ENCODE measurements around the gene SLC23A2. TPM values are rescaled to one million over a fixed set of nuclear protein-coding genes. Genes with fewer than 3 reads are reported as not detected.

SLC23A2 gene
- 26.4 and 37.3 TPM in 2 replicates for total RNA-seq (2022)
- percentile 66 among the genes with signal in this experiment for Bru-seq, nascent RNA
- BruChase-seq, experiment 1, labeled RNA remaining after a 2-hour chase, result percentile 71 among the genes with signal in this experiment
- BruChase-seq, experiment 2, labeled RNA remaining after a 6-hour chase, result percentile 76 among the genes with signal in this experiment
- long read RNA-seq, full-length matches to known transcripts, result 4 of 15 reads
- long read RNA-seq, partial matches to known transcripts, result 0 of 15 reads
- long read RNA-seq, other reads (novel, unspliced or antisense), result 11 of 15 reads

DNA sequence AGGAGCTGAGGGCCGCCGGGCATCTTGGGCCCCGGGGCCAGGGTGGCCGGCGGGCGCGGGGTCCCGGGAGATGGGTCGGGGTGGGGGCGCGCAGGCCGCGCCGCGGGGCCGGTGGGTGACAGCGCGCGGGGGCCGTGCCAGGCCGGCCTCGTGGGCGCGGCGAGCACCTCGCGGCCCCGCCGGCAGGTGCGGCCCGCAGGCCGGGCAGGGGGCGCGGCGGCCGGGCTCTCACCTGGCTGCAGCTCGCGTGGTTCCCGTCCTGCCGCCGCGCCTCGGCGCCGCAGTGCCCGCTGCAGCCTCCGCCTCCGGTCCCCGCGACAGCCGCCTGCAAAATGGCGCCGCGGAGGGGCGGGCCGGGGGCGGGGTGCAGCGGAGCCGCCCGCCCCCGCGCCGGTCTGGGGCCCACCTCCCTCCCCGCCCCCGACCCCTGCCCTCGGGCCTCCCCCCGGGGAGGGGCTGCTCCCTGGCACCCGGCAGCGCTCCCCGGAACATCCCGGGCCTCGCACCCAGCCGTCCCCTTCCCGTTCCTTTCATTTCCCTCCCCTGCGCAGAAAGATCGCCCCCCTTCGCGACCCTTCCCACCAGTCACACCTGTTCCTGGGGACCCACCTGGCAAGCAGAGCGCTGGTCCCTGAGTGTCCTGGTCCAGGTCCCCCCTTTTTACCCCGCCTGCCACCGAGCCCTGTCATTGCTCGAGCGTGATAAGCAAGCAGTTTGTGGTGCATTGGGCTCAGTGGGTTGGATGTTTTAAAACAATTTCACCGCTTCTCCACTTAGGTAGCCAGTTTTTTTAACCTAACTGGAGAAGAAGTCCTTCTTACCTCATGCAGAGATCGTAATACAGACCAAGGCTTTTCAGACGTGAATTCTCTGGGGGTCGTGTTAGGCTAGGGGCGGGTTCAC lies at the start of gene SLC23A2:
Gene SLC23A2 (minus strand): TSS at position 337 of the 903 bp plus-strand sequence. CDS start 68,948 bp downstream, outside the sequence.
- Mint-ChIP-seq H3K9me3 (ENCODE audit: unreplicated experiment) (no peaks in the 10 kb centered on the region), H3K27me3 (ENCODE audit: insufficient read depth, unreplicated experiment) (no peaks in the 10 kb centered on the region), H3K4me3 (ENCODE audit: unreplicated experiment) (peak within 1 kb of the TSS; percentile 84), H3K27ac (ENCODE audit: unreplicated experiment) (peak within 1 kb of the TSS; percentile 31), H3K36me3 (ENCODE audit: insufficient read depth, unreplicated experiment) (peaks cover 5% of the 10 kb centered on the region), H3K4me1 (ENCODE audit: low read depth, unreplicated experiment) (peaks cover 30% of the 10 kb centered on the region)
- Histone ChIP-seq H3K36me3 (ENCODE audit: control insufficient read depth, insufficient read depth, low read length) (no peaks in the 10 kb centered on the region), H3K9me3 (no peaks in the 10 kb centered on the region), H3K27me3 (replicated peaks; ENCODE audit: control insufficient read depth, insufficient read depth, low read length) (no peaks in the 10 kb centered on the region), H3K4me3 (ENCODE audit: low read depth, low read length) (peak within 1 kb of the TSS; percentile 61), H3K4me1 (peaks cover 22% of the 10 kb centered on the region)
- no TSS peak for BruUV-seq (replicated peaks)
- POLR2A ChIA-PET, result no interaction called here
- intact Hi-C loops (cut with micrococcal nuclease; ENCODE audit: unreplicated experiment), result loop anchor here (5.0 kb wide), 1 partner anchor 101 kb away; no protein-coding TSS in a partner anchor
- CTCF ChIA-PET, result no interaction called here
- TF ChIP-seq, protein P1, sequence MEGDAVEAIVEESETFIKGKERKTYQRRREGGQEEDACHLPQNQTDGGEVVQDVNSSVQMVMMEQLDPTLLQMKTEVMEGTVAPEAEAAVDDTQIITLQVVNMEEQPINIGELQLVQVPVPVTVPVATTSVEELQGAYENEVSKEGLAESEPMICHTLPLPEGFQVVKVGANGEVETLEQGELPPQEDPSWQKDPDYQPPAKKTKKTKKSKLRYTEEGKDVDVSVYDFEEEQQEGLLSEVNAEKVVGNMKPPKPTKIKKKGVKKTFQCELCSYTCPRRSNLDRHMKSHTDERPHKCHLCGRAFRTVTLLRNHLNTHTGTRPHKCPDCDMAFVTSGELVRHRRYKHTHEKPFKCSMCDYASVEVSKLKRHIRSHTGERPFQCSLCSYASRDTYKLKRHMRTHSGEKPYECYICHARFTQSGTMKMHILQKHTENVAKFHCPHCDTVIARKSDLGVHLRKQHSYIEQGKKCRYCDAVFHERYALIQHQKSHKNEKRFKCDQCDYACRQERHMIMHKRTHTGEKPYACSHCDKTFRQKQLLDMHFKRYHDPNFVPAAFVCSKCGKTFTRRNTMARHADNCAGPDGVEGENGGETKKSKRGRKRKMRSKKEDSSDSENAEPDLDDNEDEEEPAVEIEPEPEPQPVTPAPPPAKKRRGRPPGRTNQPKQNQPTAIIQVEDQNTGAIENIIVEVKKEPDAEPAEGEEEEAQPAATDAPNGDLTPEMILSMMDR (IDR thresholded peaks at IDR 0.05; ENCODE audit: insufficient read depth in 1 of 2, low read depth in 1 of 2, low read length in 1 of 2, severe bottlenecking in 1 of 2, unreplicated experiment in 1 of 2), result no peak
- DNase-seq, result peak; percentile 51 to 71

DNA sequence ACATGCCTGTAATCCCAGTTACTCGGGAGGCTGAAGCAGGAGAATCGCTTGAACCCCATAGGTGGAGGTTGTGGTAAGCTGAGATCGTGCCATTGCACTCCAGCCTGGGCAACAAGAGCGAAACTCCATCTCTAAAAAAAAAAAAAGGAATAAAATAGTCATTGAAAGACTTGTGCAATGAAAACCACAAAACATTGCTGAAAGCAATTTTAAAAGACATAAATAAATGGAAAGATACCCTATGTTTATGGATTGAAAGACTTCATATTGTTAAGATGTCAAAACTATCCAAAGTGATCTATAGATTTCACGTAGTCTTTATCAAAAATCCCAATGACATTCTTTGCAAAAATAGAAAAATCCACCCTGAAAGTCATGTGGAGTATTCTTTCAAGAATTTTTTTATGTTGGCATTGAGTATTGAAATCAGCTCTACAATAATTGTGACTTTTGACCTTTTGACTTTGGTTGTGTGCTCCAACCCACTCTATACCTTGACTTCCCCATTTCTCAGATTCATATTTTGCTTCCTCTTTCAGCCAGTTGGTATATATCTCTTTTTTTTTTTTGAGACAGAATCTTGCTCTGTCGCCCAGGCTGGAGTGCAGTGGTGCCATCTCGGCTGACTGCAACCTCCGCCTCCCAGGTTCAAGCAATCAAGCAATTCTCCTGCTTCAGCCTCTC lies 45.5 kb upstream of the SLC23A2 start:
- intact Hi-C loops (cut with micrococcal nuclease; ENCODE audit: unreplicated experiment), result no loop called here
- no peaks in the 10 kb centered on the region for H3K4me1 Mint-ChIP-seq (ENCODE audit: low read depth, unreplicated experiment)
- BruUV-seq (replicated peaks), result no TSS peak
- no peaks in the 10 kb centered on the region for H3K36me3 ChIP-seq (ENCODE audit: control insufficient read depth, insufficient read depth, low read length)
- no peak overlapping the region for H3K27ac Mint-ChIP-seq (ENCODE audit: unreplicated experiment)
- H3K4me1 ChIP-seq, result no peaks in the 10 kb centered on the region
- DNase-seq, result no peak
- ChIA-PET CTCF (interaction anchor here (0.7 kb wide), 1 partner anchor 92 kb away, joined by 3 read pairs; no protein-coding TSS in a partner anchor), POLR2A (no interaction called here)
- TF ChIP-seq, protein P1 (IDR thresholded peaks at IDR 0.05; ENCODE audit: insufficient read depth in 1 of 2, low read depth in 1 of 2, low read length in 1 of 2, severe bottlenecking in 1 of 2, unreplicated experiment in 1 of 2), result no peak
- no peaks in the 10 kb centered on the region for H3K27me3 ChIP-seq (replicated peaks; ENCODE audit: control insufficient read depth, insufficient read depth, low read length)
- H3K9me3 ChIP-seq, result no peaks in the 10 kb centered on the region
- H3K4me3 ChIP-seq (ENCODE audit: low read depth, low read length), result no peak overlapping the region
- no peaks in the 10 kb centered on the region for H3K9me3 Mint-ChIP-seq (ENCODE audit: unreplicated experiment)
- H3K36me3 Mint-ChIP-seq (ENCODE audit: insufficient read depth, unreplicated experiment), result no peaks in the 10 kb centered on the region
- H3K4me3 Mint-ChIP-seq (ENCODE audit: unreplicated experiment), result no peak overlapping the region
- H3K27me3 Mint-ChIP-seq (ENCODE audit: insufficient read depth, unreplicated experiment), result peaks cover 2% of the 10 kb centered on the region

- H3K36me3 Mint-ChIP-seq (ENCODE audit: insufficient read depth, unreplicated experiment), result no peaks in the 10 kb centered on the region
- TF ChIP-seq, protein P1 (IDR thresholded peaks at IDR 0.05; ENCODE audit: insufficient read depth in 1 of 2, low read depth in 1 of 2, low read length in 1 of 2, severe bottlenecking in 1 of 2, unreplicated experiment in 1 of 2), result no peak
- H3K27me3 ChIP-seq (replicated peaks; ENCODE audit: control insufficient read depth, insufficient read depth, low read length), result no peaks in the 10 kb centered on the region
- no peaks in the 10 kb centered on the region for H3K36me3 ChIP-seq (ENCODE audit: control insufficient read depth, insufficient read depth, low read length)
- H3K27me3 Mint-ChIP-seq (ENCODE audit: insufficient read depth, unreplicated experiment), result peaks cover 2% of the 10 kb centered on the region
- H3K4me3 ChIP-seq (ENCODE audit: low read depth, low read length), result no peak overlapping the region
- intact Hi-C loops (cut with micrococcal nuclease; ENCODE audit: unreplicated experiment), result no loop called here
- ChIA-PET CTCF (no interaction called here), POLR2A (no interaction called here)
- H3K4me3 Mint-ChIP-seq (ENCODE audit: unreplicated experiment), result no peak overlapping the region
- H3K27ac Mint-ChIP-seq (ENCODE audit: unreplicated experiment), result no peak overlapping the region
- no peaks in the 10 kb centered on the region for H3K9me3 Mint-ChIP-seq (ENCODE audit: unreplicated experiment)
- no TSS peak for BruUV-seq (replicated peaks)
- DNase-seq, result no peak
- no peaks in the 10 kb centered on the region for H3K4me1 ChIP-seq
- H3K4me1 Mint-ChIP-seq (ENCODE audit: low read depth, unreplicated experiment), result no peaks in the 10 kb centered on the region
- H3K9me3 ChIP-seq, result no peaks in the 10 kb centered on the region
These were observed 44.6 kb upstream of the SLC23A2 start for GRCh38 chr20:5045906-5046305.
